Subcutaneous abdominal adipose tissue (tissue), 5 donors: ENCODE data around the gene ACAT2.
"Not testable (repeated sequence)": the region's sequence is repeated elsewhere in the genome, so short reads cannot be mapped to it uniquely, and the experiment has no call there.

ENCODE experiments used
- H3K27ac ChIP-seq: one replicate; pipeline ENCODE4 v1.7.0; 2013; ENCODE audit warnings: low read depth, mild to moderate bottlenecking, inconsistent platforms, low read length, moderate library complexity
- H3K27me3 ChIP-seq, 5 donors: one replicate each; pipeline ENCODE4 v1.7.0; 2013; ENCODE audit warnings: low read length in 5 of 5, inconsistent platforms in 1 of 5; ENCODE audit not compliant: control insufficient read depth in 5 of 5, insufficient read depth in 4 of 5
- H3K36me3 ChIP-seq, 5 donors: one replicate each; pipeline ENCODE4 v1.7.0; 2013; ENCODE audit warnings: low read length in 5 of 5; ENCODE audit not compliant: control insufficient read depth in 5 of 5, insufficient read depth in 5 of 5
- H3K4me1 ChIP-seq, 5 donors: one replicate each; pipeline ENCODE4 v1.7.0; 2013; ENCODE audit warnings: low read length in 5 of 5, mild to moderate bottlenecking in 3 of 5, moderate library complexity in 1 of 5; ENCODE audit not compliant: control insufficient read depth in 5 of 5, insufficient read depth in 5 of 5
- H3K4me3 ChIP-seq, 5 donors: one replicate each; pipeline ENCODE4 v1.7.0; 2013; ENCODE audit warnings: low read length in 5 of 5, low read depth in 1 of 5
- H3K9ac ChIP-seq, 5 donors: one replicate each; pipeline ENCODE4 v1.7.0; 2013; ENCODE audit warnings: low read length in 5 of 5, mild to moderate bottlenecking in 4 of 5, moderate library complexity in 3 of 5
- H3K9me3 ChIP-seq, 5 donors: one replicate each; pipeline ENCODE4 v1.7.0; 2013; ENCODE audit warnings: low read length in 5 of 5; ENCODE audit not compliant: control insufficient read depth in 5 of 5
- donor health status: healthy.
- donor health status: healthy.
- donor health status: healthy.
- donor health status: healthy.
- donor health status: healthy.

The ACAT2 gene

DNA sequence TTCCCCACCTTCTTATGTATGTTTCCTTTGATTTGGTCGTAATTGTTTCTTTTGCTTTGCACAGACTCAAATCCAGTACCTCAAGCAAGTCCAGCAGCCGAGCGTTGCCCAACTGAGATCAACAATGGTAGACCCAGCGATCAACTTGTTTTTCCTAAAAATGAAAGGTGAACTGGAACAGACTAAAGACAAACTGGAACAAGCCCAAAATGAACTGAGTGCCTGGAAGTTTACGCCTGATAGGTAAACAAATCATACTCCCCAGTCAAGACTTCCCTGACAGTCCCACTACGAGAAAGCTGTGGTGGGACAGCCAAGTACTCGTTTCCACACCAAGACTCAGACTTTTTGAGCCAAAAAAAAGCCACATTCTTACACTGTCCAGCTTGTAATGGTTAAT is 13.7 kb upstream of the ACAT2 start:
- H3K9ac ChIP-seq, H3K27ac ChIP-seq, H3K4me1 ChIP-seq, H3K9me3 ChIP-seq, H3K4me3 ChIP-seq, H3K27me3 ChIP-seq: not testable (repeated sequence)
- H3K36me3 ChIP-seq = peaks cover 59 to 80% (median 65%) of the 10 kb centered on the region in 5 donors

DNA sequence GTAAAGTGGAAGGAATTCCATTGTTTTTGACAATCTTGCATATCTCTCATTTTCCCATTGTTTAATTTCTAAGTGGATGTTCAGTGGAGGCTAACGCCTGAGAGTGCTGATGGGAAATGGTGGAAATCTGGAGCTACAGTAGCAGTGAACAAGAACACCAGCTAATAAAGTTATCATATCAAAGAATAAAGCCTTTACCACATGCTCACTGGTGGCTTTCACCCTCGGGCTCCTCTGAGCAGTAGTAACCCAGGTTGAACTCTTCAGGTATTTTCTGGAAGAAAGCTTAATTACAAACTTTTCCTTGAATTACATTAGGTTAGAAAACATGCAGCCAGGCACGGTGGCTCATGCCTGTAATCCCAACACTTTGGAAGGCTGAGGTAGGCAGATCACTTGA is 10.4 kb upstream of the ACAT2 start:
- peaks cover 6 to 30% (median 13%) of the 10 kb centered on the region in 5 donors for H3K4me1 ChIP-seq
- H3K27me3 ChIP-seq = no peaks in the 10 kb centered on the region
- H3K9me3 ChIP-seq = no peaks in the 10 kb centered on the region
- H3K9ac ChIP-seq = no peak overlapping the region
- peaks cover 39 to 77% (median 48%) of the 10 kb centered on the region in 5 donors for H3K36me3 ChIP-seq
- H3K27ac ChIP-seq = no peak overlapping the region
- H3K4me3 ChIP-seq = no peak overlapping the region

DNA sequence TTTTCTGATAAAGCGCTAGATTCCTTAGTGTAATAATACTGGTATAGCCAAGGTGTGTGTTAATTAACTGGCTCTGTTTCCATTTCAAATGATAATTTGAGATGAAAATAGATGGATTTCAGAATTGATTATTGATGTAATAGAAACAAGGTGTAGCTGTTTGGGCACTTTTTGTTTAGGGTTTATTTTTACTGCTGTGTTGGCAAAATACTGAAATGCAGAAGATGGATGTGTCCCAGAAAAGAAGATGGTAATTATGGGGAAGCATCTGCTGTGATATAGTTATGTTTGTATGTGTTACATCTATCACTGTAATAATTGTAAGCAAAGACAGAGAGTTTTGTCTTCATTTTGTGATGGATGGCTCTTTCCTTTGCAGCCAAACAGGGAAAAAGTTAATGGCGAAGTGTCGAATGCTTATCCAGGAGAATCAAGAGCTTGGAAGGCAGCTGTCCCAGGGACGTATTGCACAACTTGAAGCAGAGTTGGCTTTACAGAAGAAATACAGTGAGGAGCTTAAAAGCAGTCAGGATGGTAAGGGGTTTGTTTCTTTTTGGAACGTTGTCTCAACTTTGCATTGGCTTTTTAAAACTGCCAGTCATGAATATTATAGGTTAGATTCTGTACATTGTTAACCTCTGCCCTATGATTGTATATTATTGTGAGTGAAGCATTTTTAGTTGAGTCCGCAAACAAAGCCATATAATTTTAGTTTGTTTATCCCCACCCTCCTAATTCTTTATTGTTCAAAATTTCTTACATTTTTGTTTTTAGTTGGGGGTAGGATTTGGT is 8.6 kb upstream of the ACAT2 start:
- no peaks in the 10 kb centered on the region for H3K9me3 ChIP-seq
- H3K36me3 ChIP-seq = peaks cover 24 to 74% (median 42%) of the 10 kb centered on the region in 5 donors
- H3K4me1 ChIP-seq = peaks cover 6 to 34% (median 13%) of the 10 kb centered on the region in 5 donors

DNA sequence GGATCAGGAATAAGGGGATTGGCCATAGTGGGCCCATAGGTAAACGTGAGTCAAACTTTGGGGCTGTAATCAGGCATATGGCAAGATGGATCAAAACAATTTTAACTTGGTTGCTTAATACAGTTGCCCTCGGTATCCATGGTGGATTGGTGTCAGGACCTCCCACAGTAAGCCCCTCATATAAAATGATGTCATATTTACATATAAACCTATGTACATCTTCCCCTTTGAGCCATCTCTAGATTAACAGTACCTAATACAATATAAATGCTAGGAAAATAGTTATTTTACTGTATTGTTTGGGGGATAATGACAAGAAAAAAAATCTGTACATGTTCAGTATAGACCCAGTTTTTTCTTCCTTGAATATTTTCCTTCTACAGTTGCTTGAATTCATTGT is 7.4 kb upstream of the ACAT2 start:
- H3K9ac ChIP-seq = peak overlapping the region in 1 of 5 donors; percentile 25
- H3K36me3 ChIP-seq = peaks cover 25 to 69% (median 44%) of the 10 kb centered on the region in 5 donors
- no peaks in the 10 kb centered on the region for H3K9me3 ChIP-seq
- no peak overlapping the region for H3K4me3 ChIP-seq
- H3K4me1 ChIP-seq = peaks cover 6 to 34% (median 13%) of the 10 kb centered on the region in 5 donors
- H3K27me3 ChIP-seq = no peaks in the 10 kb centered on the region
- H3K27ac ChIP-seq = peak overlapping the region; percentile 68

More for the DNA sequence above, 8.6 kb upstream of the ACAT2 start:
- Histone ChIP-seq H3K27ac (no peak overlapping the region), H3K9ac (no peak overlapping the region), H3K4me3 (no peak overlapping the region), H3K27me3 (no peaks in the 10 kb centered on the region)

DNA sequence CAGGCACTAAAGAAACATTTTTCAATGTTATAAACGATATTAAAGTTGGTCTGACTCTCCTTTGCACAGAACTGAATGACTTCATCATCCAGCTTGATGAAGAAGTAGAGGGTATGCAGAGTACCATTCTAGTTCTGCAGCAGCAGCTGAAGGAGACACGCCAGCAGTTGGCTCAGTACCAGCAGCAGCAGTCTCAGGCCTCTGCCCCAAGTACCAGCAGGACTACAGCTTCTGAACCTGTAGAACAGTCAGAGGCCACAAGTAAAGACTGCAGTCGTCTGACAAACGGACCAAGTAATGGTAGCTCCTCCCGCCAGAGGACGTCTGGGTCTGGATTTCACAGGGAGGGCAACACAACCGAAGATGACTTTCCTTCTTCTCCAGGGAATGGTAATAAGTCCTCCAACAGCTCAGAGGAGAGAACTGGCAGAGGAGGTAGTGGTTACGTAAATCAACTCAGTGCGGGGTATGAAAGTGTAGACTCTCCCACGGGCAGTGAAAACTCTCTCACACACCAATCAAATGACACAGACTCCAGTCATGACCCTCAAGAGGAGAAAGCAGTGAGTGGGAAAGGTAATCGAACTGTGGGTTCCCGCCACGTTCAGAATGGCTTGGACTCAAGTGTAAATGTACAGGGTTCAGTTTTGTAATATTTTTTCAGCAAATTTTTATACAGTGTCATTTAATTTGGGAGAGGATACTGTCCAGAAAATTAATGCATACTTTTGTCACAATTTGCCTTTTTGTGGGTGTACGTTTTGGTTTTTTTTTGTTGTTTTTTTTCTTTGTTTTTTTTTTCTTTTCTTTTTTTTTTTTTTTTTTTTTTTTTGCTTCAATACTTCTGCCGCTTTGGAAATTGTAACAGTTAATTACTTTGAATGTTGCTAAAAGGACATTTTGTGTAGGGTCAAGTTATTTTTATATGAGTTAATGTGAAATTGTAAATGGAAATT is 6.6 kb upstream of the ACAT2 start:
- Histone ChIP-seq H3K36me3 (peaks cover 17 to 64% (median 39%) of the 10 kb centered on the region in 5 donors), H3K9ac (peak overlapping the region in 1 of 5 donors; percentile 60), H3K27ac (peak overlapping the region; percentile 68), H3K4me1 (peaks cover 6 to 39% (median 14%) of the 10 kb centered on the region in 5 donors), H3K4me3 (peak overlapping the region in 1 of 5 donors; percentile 8), H3K27me3 (no peaks in the 10 kb centered on the region), H3K9me3 (no peaks in the 10 kb centered on the region)

DNA sequence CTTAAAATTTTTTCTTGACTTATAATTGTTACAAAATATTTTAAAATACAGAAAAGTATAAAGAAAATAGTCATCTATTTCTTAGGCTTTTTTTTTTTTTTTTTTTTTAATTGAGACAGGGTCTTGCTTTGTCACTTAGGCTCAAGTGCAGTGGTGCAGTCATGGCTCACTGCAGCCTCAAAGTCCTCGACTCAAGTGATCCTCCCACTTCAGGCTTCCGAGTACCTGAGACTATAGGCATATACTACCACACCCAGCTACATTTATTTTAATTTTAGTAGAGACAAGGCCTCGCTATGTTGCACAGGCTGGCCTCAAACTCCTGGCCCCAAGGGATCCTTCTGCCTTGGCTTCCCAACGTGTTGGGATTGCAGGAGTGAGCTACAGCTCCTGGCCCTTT is 5.3 kb upstream of the ACAT2 start:
- Histone ChIP-seq H3K9me3 (no peaks in the 10 kb centered on the region), H3K27me3 (no peaks in the 10 kb centered on the region), H3K9ac (no peak overlapping the region), H3K4me1 (peaks cover 6 to 52% (median 26%) of the 10 kb centered on the region in 5 donors), H3K4me3 (no peak overlapping the region), H3K27ac (no peak overlapping the region), H3K36me3 (peaks cover 17 to 61% (median 37%) of the 10 kb centered on the region in 5 donors)

DNA sequence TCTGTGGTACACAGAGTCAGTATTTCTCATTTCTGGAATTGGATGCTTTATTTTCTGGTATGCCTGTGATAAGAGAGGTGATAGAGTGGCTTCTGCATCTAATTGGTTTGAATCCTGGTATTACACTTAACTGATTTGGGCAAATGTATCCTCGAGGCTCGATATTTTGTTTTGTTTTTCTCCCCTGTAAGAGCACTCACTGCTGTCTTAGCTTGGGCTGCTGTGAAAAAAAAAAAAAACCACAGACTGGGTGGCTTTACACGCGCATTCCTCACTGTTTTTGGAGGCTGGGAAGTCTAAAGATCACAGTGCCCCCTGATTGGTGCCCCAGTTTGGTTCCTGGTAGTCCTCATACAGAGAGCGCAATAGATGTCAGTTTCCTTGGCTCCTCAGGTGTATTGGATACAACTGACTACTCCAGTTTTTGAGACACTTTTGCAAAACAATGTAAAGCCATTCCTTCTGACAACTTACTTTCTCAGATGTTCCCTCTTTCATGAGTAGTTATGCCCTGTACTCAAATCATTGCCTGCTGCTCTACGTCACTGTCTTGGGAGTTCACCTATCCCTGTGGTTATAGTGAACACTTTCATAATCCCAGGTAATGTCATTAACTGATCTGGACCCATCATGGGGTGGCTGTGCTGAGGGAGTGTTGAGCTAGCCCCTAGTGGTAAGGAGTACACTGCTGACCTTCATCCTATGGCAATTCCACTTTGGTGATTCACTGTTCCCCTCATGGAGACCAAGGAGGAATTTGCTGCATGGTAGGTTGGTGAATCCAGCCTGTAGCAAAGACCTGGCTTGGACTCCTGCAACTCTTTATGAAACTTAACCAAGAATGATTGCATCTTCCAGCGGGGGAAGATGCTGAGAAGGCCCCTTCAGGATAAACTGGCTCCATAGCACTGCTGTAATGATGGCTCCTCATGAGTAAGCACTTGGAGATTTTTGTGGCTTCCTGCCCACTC is 3.5 kb upstream of the ACAT2 start:
- H3K27ac ChIP-seq = no peak overlapping the region
- H3K4me3 ChIP-seq = no peak overlapping the region
- H3K27me3 ChIP-seq = no peaks in the 10 kb centered on the region
- peaks cover 6 to 52% (median 34%) of the 10 kb centered on the region in 5 donors for H3K4me1 ChIP-seq
- H3K9me3 ChIP-seq = no peaks in the 10 kb centered on the region
- peaks cover 14 to 45% (median 28%) of the 10 kb centered on the region in 5 donors for H3K36me3 ChIP-seq
- H3K9ac ChIP-seq = no peak overlapping the region

DNA sequence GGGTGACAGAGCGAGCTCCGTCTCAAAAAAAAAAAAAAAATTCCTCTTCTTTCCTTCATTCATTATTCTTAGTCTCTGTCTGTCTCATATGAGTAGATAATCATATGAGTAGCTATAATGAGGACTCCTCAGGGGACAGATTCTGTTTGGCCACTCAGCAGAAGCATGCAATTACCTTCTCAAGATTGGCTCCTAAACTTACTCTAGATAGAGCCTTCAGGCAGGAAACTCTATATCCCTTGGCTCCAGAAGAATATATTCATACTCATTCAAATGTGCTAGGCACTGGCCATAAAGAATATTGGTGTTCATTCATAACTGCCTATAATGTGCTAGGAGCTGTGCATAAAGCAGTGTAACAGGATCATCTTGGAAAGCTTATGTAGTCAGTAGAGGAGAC is 2.2 kb upstream of the ACAT2 start:
- Histone ChIP-seq H3K27me3 (no peaks in the 10 kb centered on the region), H3K4me1 (peaks cover 6 to 39% (median 26%) of the 10 kb centered on the region in 5 donors), H3K9ac (no peak overlapping the region), H3K4me3 (no peak overlapping the region), H3K36me3 (peaks cover 6 to 34% (median 29%) of the 10 kb centered on the region in 5 donors), H3K27ac (peak overlapping the region; percentile 94), H3K9me3 (no peaks in the 10 kb centered on the region)

DNA sequence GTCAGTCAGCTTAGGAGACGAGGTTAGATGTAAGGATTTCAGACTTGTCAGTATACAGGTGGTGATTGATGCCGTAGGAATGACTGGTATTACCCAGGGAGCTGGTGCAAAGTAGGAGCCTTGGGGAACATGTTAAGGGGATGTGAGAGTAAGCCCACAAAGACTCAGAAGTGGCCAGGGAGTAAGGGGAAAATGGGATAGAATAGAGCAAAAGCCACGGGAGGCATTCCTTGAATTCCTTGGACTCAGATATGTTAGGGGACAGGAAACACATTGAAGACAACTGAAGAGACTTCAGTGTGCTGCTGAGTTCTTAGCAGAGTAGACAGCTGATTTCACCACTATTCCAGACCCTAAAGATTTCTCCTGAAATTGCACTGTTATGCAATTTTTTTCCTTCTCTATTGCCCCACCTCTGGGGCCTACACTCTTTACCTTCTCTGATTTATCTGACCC is 1.2 kb upstream of the ACAT2 start:
- Histone ChIP-seq H3K36me3 (peaks cover 6 to 27% (median 24%) of the 10 kb centered on the region in 5 donors), H3K4me1 (peaks cover 0 to 32% (median 22%) of the 10 kb centered on the region in 5 donors), H3K27me3 (no peaks in the 10 kb centered on the region), H3K4me3 (peak overlapping the region in 4 of 5 donors; percentile 82 to 90 (median 86)), H3K27ac (peak overlapping the region; percentile 94), H3K9ac (peak overlapping the region in 3 of 5 donors; percentile 87 to 97 (median 90)), H3K9me3 (no peaks in the 10 kb centered on the region)
